Right forelimb (tissue), 1 donor: ENCODE measurements around the gene TBC1D10A.

Experiments
- DNase-seq: peaks from one replicate; pipeline ENCODE4 v3.0.0-alpha.2; 2018

Gene TBC1D10A

DNA sequence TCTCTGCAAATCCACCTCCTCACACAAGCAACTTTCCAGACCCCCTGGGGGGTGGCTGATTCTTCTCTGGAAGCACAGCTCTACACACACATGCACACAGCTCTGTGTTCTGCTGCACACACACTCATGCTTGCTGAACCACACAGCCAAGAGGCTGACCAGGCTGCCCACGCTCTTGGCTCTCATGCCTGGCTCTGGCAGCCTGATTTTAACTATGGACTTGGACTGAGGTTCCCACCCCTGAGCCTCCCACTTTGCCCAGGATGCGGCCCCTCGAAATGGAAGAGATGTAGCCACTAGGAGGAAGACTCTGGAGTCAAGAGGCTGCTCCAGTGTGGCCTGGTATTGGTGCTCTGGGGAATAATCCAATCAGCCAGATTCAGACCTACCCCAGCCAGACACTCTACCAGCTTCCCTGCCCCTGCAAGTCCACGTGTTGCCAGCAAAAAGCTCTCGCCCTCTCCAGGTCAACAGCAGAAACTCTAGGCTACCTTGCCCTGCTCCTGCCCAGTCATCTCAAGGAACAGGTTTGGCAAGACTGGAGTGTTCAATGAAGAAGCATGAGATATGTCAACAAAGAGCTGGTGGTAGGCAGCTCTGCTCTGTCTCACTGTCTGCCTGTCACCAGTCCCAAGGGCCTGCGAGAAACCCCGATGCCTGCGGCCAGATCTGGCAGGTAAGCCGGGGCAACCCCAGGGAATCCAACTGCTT lies 28.6 kb downstream of the TBC1D10A start:
- DNase-seq = no peak

GRCh38 chr22:30297276-30297990 lies 29.3 kb downstream of the TBC1D10A start:
- DNase-seq = no peak

- DNase-seq = no peak
Measured at GRCh38 chr22:30296833-30297232, 29.9 kb downstream of the TBC1D10A start.

GRCh38 chr22:30296324-30296723 lies 30.4 kb downstream of the TBC1D10A start:
- DNase-seq = no peak

DNA sequence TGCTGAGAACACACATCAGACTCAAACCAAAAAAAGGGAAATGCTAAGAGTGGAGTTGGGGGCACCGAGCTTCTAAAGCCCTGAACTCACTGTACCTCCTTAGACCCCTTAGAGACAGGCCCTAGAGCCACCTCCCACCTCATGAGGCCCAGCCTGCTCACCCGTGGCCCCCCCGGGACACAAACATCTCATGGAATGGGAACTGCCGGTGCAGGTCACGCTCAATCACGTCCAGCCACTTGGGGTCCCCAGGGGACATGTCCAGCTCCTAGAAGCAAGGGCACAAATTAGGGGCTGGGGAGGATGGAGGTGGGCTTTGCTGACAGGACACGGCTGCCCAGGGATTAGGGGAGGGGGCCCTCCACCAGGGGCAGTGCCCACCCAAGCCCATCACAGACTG lies 31.2 kb downstream of the TBC1D10A start:
- DNase-seq = no peak

DNA sequence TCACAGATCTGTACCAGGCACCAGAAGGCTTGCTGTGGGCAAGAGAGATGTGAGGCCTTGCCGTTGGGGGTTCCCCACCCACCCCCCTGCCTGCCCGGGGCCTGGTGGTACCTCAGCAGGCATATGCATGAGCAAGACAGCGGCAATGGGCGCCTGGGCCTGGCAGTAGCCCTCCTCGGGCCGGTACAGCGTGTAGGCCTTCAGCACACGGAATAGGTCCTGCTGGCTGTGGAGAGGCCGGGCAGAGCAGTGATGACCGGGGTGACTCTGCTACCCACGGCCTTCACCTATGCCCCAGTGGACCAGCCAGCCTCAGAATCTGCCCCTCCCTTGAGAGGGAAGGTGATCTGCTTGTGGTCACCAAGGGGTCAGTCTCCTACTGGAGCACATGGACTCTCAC lies 31.9 kb downstream of the TBC1D10A start:
- DNase-seq = no peak

- no peak for DNase-seq
Measured at GRCh38 chr22:30294066-30294465, 32.7 kb downstream of the TBC1D10A start.

- DNase-seq = no peak
Measured at GRCh38 chr22:30293026-30293425, 33.7 kb downstream of the TBC1D10A start.

GRCh38 chr22:30292069-30292970 lies 34.4 kb downstream of the TBC1D10A start:
- no peak for DNase-seq

- peak; percentile 71 for DNase-seq
Measured at GRCh38 chr22:30291058-30291892, 35.5 kb downstream of the TBC1D10A start.

- peak; percentile 50 for DNase-seq
Measured at GRCh38 chr22:30290342-30291057, 36.2 kb downstream of the TBC1D10A start.

DNA sequence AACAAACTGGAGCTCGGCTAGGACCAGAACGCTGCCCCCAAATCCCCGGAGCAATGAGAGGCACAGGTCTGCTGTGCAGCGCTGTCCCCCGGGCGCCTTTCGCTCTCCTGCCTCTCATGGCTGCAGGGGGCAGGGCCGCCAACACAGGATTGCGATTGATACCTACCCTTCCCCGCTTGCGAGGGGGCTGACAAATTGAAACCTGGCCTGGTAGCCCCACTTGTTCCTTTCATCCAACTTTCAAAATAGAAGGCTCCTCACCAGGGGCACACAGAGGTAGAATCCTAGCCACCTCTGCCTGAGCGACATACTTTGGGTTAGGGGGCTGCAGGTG lies 36.8 kb downstream of the TBC1D10A start:
- DNase-seq = no peak

DNA sequence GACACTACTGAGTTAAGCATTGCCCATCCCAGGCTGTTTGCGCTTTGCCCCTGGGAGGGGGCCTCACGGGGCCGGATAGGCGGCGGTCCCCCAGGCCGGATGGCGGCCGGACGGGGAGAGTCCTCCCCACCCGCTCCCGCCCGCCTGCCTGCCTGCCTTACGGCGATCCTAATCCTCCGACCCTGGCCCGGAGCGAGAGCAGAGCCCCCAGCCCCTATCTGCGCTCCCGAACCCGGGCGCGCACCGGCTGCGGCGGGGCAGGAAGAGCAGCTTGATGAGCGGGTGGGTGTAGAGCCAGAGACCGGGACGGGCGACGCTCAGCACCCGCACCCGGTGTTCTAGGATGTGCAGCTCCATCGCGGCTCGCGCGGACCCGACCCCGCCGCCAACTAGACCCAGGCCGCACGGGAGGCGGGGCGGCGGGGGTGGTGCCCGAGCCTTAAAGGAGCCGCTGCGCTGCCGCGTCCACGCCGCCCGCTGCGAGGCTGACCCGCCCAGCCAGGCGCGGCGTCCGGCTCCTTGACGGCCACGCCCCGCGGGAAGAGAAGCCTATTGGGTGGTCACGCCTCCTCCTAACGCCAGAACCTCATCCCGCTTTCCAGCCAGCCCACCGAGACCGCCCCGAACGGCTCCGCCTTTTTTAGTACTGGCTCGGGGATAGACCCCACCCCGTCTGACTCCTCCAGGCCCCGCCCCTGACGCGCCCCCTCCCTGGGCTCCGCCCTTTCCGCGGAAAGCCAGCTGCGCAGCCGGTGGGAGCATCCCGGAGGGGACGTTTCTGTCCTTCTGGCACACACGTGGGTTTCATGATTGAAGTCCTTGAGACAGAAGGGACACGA lies 37.4 kb downstream of the TBC1D10A start, which contains the start of gene CASTOR1:
Gene CASTOR1, minus strand, starts transcription at position 365 of the 839 bp plus-strand sequence. Its CDS starts 8 bp downstream, at position 357.
- peak; percentile 98 for DNase-seq

GRCh38 chr22:30288419-30289140 lies 38.2 kb downstream of the TBC1D10A start:
- no peak for DNase-seq

DNA sequence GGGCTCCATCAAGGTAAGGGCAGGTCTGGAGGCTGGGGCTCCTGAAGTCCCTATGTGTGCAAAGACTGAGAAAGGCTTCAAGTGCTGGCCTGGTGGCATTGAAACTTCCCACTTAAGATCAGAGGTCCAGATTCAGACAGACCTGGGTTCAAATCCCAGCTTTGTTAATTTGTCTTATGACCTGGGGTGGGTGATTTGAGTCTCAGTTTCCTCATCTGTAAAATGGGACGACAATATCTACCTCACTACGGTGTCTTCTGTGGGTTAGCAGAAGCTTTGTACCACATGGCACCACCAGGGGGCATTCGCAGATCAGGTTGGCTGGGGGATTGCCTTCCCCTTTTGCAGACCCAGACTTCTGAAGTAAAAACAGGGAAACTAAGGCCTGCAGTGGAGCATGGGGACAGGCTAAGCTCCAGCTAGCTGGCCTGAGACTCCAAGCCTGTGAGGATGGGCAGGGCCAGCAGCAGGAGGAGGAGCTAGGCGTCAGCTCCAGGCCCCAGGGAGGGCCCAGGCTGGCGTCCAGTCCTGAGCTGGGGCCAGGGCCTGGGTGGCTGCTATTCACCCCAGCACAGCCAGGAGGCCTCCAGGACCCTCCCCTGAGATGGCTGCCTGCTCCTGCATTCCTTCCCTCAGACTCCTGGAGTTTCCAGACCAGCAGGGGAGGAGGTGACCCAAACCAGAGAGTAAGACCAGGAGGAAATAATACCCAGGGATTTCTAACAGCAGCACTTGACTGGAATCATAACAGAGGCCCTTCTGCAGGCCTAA lies 38.9 kb downstream of the TBC1D10A start:
- peak; percentile 88 for DNase-seq

DNA sequence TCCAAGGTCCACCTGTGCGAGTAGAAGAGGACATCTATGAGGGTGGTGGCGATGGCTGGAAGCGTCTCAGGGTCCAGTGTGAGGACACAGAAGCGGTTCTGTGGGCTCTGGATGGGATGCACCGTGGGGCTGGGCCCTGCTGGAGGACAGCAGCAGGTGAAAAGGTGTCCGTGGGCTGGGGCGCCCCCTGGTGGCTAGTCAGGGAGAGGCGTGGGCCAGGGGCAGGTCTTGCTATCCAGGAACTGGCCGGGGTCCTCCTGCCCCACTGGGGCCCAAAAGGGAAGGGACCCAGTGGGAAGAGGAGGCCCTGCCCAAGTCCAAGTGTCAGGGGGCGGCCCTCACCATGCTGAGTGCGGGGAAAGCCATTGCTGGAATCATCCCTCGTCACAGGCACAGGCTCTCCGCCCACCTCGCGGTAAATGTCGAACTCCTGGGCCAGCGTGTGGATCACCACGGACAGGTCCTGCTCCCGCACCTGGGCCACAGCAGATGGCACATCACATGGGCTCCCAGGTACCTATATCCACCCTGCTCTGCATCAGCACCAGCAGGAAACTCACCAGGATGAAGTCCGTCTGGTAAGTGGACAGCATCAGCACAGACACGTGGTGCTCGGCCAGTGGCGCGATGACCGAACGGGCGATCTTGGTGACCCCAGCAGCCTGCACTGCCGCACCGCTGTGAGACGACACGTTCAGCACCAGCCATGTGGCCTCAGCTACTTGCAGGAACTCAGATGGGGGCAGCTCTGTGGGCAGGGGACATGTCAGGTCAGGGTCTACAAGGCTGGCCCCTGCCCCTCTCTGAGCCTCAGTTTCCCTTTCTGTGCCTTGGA lies 39.7 kb downstream of the TBC1D10A start:
- DNase-seq = peak; percentile 81

DNA sequence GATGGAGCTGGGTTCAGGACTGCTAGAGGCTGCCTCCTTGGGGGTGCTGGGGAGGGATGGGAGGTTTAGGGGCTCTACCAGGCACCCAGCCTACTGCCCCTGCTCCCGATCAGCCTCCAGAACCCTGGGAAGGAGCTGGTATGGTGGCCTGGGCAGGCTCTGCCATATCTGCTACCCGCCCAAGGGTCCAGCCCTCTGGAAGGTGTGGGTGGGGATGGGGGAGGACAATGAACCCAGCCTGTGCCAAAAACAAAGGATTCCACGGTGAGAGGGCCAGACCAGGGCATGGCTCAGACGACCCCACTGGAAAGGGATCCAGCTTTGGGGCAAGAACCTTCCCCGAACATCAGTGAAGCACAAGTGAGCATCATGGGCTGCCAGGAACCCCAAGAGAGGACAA lies 40.4 kb downstream of the TBC1D10A start:
- no peak for DNase-seq

- DNase-seq = no peak
Measured at GRCh38 chr22:30285846-30286200, 40.9 kb downstream of the TBC1D10A start.
